HepG2 (cell line): ENCODE results near the gene ALOX5. TPM values are rescaled to one million over a fixed set of nuclear protein-coding genes. Genes with fewer than 3 reads are reported as not detected.

ENCODE experiments used
- ATAC-seq: fragments of 200-7000 bp; cut with Tn5 transposase; 3 replicates; pipeline ENCODE4 v1.9.1; 2020; ENCODE audit warnings: mild to moderate bottlenecking, moderate library complexity
- BruUV-seq: library from RNA; stranded (reverse); fragments of 400-500 nt; replicated peaks from 2 replicates; lab custom pipeline; 2021; lab: Mats Ljungman, UMichigan
- CTCF ChIA-PET: fragments of 300-600 bp; formaldehyde crosslinking; extraction: SDS; loops from one replicate; lab custom pipeline; 2021; ENCODE audit warnings: low total read pairs, inconsistent platforms, low intra/inter-chr PET ratio; lab: Yijun Ruan, JAX
- POLR2A ChIA-PET: fragments of 350-600 bp; sonication (Branson Sonifier 250); formaldehyde crosslinking; loops from one replicate; lab custom pipeline; 2020; ENCODE audit warnings: antibody characterized with exemption, inconsistent platforms; lab: Yijun Ruan, JAX
- DNase-seq: peaks from one replicate; pipeline ENCODE4 v3.0.0-alpha.2; 2015; ENCODE audit warnings: low spot score
- FAIRE-seq: peaks from 3 replicates; lab custom pipeline; 2011; peaks lifted over from hg19 to GRCh38; lab: Jason Lieb, UNC
- H2AFZ ChIP-seq: one replicate; pipeline ENCODE4 v1.6.1; 2011; ENCODE audit warnings: low read length, inconsistent platforms
- H3K27ac ChIP-seq: fragments of 300-600 bp; 3 replicates; pipeline ENCODE4 v1.8.0; 2011; ENCODE audit warnings: mixed run types, mild to moderate bottlenecking, mixed read lengths, low read length, inconsistent platforms; ENCODE audit not compliant: insufficient read depth; ENCODE audit errors: extremely low read length
- H3K27me3 ChIP-seq, 2 experiments: fragments of 200-600 bp in 1 of 2; 2 replicates in 1 of 2; 3 replicates in 1 of 2; pipeline versions ENCODE4 v1.6.0 to v1.8.0; 2011; ENCODE audit warnings: low read length in 2 of 2, mild to moderate bottlenecking in 2 of 2, moderate library complexity in 2 of 2, inconsistent platforms in 1 of 2; ENCODE audit not compliant: insufficient read depth in 2 of 2, control insufficient read depth in 1 of 2
- H3K36me3 ChIP-seq, 2 experiments: fragments of 200-600 bp in 1 of 2; replicated peaks in 1 of 2; 2 replicates in 1 of 2; 3 replicates in 1 of 2; pipeline versions ENCODE4 v1.5.1 to v1.8.0; 2011; ENCODE audit warnings: low read length in 2 of 2, inconsistent platforms in 1 of 2; ENCODE audit not compliant: insufficient read depth in 2 of 2, control insufficient read depth in 1 of 2
- H3K4me1 ChIP-seq: 2 replicates; pipeline ENCODE4 v1.5.1; 2012; ENCODE audit warnings: low read length, inconsistent platforms; ENCODE audit not compliant: insufficient read depth
- H3K4me2 ChIP-seq: 2 replicates; pipeline ENCODE4 v1.6.0; 2011; ENCODE audit warnings: low read depth, low read length, inconsistent platforms
- H3K4me3 ChIP-seq, 3 experiments: fragments of 200-600 bp in 1 of 3; sonication (generic), shearing (Covaris generic) in 1 of 3; replicated peaks in 1 of 3; 2 replicates each; pipeline ENCODE4 v1.5.1; 2011 to 2016; ENCODE audit warnings: low read length in 3 of 3, inconsistent platforms in 2 of 3, low read depth in 2 of 3, mild to moderate bottlenecking in 2 of 3, control low read depth in 1 of 3, mixed read lengths in 1 of 3; ENCODE audit not compliant: insufficient read depth in 1 of 3
- H3K79me2 ChIP-seq: one replicate; pipeline ENCODE4 v1.6.1; 2011; ENCODE audit warnings: low read length, inconsistent platforms; ENCODE audit not compliant: insufficient read depth
- H3K9ac ChIP-seq: 2 replicates; pipeline ENCODE4 v1.6.0; 2011; ENCODE audit warnings: mild to moderate bottlenecking, low read depth, low read length, inconsistent platforms; ENCODE audit not compliant: insufficient read depth
- H3K9me3 ChIP-seq: 2 replicates; pipeline ENCODE4 v1.5.1; 2012; ENCODE audit warnings: mild to moderate bottlenecking, low read length
- H4K20me1 ChIP-seq: 2 replicates; pipeline ENCODE4 v1.6.0; 2011; ENCODE audit warnings: inconsistent platforms, mild to moderate bottlenecking, low read length, moderate library complexity; ENCODE audit not compliant: insufficient read depth
- CHCHD3 ChIP-seq: sonication (generic); formaldehyde crosslinking; IDR thresholded peaks from 2 replicates; pipeline ENCODE4 v1.8.0; 2022; ENCODE audit warnings: mild to moderate bottlenecking, missing genetic modification reagents, moderate library complexity
- HDAC2 ChIP-seq: sonication (generic); formaldehyde crosslinking; IDR thresholded peaks from 2 replicates; pipeline ENCODE4 v1.4.0; 2020; ENCODE audit warnings: missing genetic modification reagents
- MYNN ChIP-seq: sonication (generic); formaldehyde crosslinking; IDR thresholded peaks from 2 replicates; pipeline ENCODE4 v1.4.0; 2020; ENCODE audit warnings: mild to moderate bottlenecking, low read depth, missing genetic modification reagents
- NR3C1 ChIP-seq: sonication (generic); formaldehyde crosslinking; IDR thresholded peaks from 2 replicates; pipeline ENCODE4 v1.4.0; 2020; ENCODE audit warnings: missing genetic modification reagents
- PCBP1 ChIP-seq: fragments of 200-400 bp; formaldehyde crosslinking; IDR thresholded peaks from 2 replicates; pipeline ENCODE4 v1.6.1; 2017; ENCODE audit warnings: mild to moderate bottlenecking, low read depth, low read length, borderline replicate concordance
- PHB2 ChIP-seq: fragments of 450-650 bp; IDR thresholded peaks from 2 replicates; pipeline ENCODE4 v1.6.1; 2018; ENCODE audit not compliant: partially characterized antibody
- SOX6 ChIP-seq, 2 experiments: fragments of 450-650 bp in 1 of 2; sonication (generic) in 1 of 2; formaldehyde crosslinking in 1 of 2; IDR thresholded peaks; 2 replicates each; pipeline versions ENCODE4 v1.4.0 to v1.6.1; 2017 to 2020; ENCODE audit warnings: antibody characterized with exemption in 1 of 2, mild to moderate bottlenecking in 1 of 2, missing genetic modification reagents in 1 of 2
- ZNF746 ChIP-seq: sonication (generic); formaldehyde crosslinking; IDR thresholded peaks from 2 replicates; pipeline ENCODE4 v1.8.0; 2022; ENCODE audit warnings: mild to moderate bottlenecking, missing genetic modification reagents
- ZSCAN12 ChIP-seq: sonication (generic); formaldehyde crosslinking; IDR thresholded peaks from 2 replicates; pipeline ENCODE4 v1.9.0; 2021; ENCODE audit warnings: mild to moderate bottlenecking, missing genetic modification reagents
- WGBS: methylation state at CpG from one replicate; pipeline ENCODE4 v1.1.6; 2017; ENCODE audit warnings: low lambda C conversion rate; 5-methylcytosine and 5-hydroxymethylcytosine counted together
- in situ Hi-C: cut with HindIII; loops from 2 replicates; pipeline ENCODE4 v1.10.0; 2017; ENCODE audit warnings: low pct_unique_long_range_greater_than_20kb; ENCODE audit not compliant: extremely low pct_ligation_motif_present
- intact Hi-C: fragments of 100-400 bp; cut with micrococcal nuclease; formaldehyde crosslinking; loops from one replicate; pipeline ENCODE4 v1.10.0; 2022; ENCODE audit not compliant: unreplicated experiment
- polyA plus RNA-seq, 8 experiments: library from polyadenylated mRNA; depleted of rRNA in 3 of 8; stranded (reverse) in 7 of 8; unstranded in 1 of 8; fragments of >200 nt; fragmentation: Illumina TruSeq in 4 of 8; extraction: Trizol in 4 of 8; gene quantifications; 2 replicates each; pipeline versions ENCODE4 v1.2.1 to v1.2.3, GENCODE V29; 2011 to 2016; ENCODE audit warnings: low read depth in 4 of 8, missing spikeins in 1 of 8, mixed read lengths in 1 of 8; ENCODE audit not compliant: insufficient read depth in 1 of 8
- total RNA-seq, 5 experiments: library from RNA; depleted of rRNA; stranded (reverse); fragments of >200 nt; fragmentation: Illumina TruSeq; extraction: Trizol; gene quantifications; 2 replicates each; pipeline ENCODE4 v1.2.3, GENCODE V29; 2016; ENCODE audit warnings: low read depth in 1 of 5
- TF ChIP-seq, protein P1 (sequence below): sonication (generic); formaldehyde crosslinking; IDR thresholded peaks from 2 replicates; pipeline ENCODE4 v1.5.1; 2020; ENCODE audit warnings: mild to moderate bottlenecking, missing genetic modification reagents
- TF ChIP-seq, protein P2 (sequence below): sonication (generic); formaldehyde crosslinking; conservative IDR thresholded peaks from 2 replicates; pipeline ENCODE4 v1.8.0; 2022; ENCODE audit warnings: missing genetic modification reagents
- TF ChIP-seq, protein P3 (sequence below): sonication (generic); formaldehyde crosslinking; conservative IDR thresholded peaks from 2 replicates; pipeline ENCODE4 v1.8.1; 2023; ENCODE audit warnings: missing genetic modification reagents

The ALOX5 gene
- total and polyA plus RNA-seq, 2 of the 13 experiments (the other 11 are each of a cell fraction or from before 2014, with no cell fraction given), result 0.04 TPM; not detected in 1

DNA sequence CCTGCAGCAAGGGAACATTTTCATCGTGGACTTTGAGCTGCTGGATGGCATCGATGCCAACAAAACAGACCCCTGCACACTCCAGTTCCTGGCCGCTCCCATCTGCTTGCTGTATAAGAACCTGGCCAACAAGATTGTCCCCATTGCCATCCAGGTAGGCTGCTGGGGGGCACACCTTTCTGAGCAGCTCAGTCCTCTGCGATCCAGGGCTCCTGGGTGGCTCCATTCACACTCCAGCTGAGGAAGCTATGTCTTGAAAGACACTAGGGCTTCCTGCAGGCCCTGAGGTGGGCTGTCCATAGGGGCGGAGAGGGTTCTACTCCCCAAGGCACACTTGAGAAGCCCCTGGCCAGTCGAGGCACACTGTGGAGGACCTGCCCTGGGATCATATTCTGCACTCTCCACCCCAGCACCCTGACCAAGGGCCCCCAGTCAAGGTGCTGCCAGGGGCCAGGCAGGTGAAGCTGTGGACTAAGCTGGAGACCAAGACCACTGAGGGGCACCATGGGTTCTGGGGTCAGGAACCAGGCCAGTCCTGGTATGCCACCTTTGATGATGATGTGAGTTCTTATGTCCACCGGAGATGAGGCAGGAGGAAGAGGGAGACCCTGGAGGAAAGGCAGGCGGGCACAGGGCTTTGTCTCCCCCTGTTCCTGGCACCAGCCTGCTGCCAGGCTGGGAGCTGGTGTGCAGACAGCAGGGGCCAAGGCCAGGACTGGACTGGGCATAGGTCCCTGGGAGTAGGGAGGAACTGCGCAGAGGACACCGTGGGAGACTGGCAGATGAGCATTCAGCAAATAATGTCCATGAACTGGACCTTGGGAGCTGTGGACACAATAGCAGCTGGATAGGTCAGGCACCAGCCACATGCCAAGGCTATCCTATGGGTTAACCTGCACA, 54.8 kb downstream of the ALOX5 start:
- FAIRE-seq, result no peak
- H3K36me3 ChIP-seq, result no peaks in the 10 kb centered on the region
- DNase-seq, result no peak
- H3K4me2 ChIP-seq, result no peak overlapping the region
- H3K27me3 ChIP-seq, result peaks cover 2 to 46% of the 10 kb centered on the region in 2 experiments; a peak in 3 of 5 replicates
- no peak overlapping the region for H3K9ac ChIP-seq
- intact Hi-C loops, result no loop called here
- TF ChIP-seq NR3C1 (CRISPR knock-in tag), result no peak
- no peak for TF ChIP-seq ZNF746 (CRISPR knock-in tag)
- TF ChIP-seq, protein P1, sequence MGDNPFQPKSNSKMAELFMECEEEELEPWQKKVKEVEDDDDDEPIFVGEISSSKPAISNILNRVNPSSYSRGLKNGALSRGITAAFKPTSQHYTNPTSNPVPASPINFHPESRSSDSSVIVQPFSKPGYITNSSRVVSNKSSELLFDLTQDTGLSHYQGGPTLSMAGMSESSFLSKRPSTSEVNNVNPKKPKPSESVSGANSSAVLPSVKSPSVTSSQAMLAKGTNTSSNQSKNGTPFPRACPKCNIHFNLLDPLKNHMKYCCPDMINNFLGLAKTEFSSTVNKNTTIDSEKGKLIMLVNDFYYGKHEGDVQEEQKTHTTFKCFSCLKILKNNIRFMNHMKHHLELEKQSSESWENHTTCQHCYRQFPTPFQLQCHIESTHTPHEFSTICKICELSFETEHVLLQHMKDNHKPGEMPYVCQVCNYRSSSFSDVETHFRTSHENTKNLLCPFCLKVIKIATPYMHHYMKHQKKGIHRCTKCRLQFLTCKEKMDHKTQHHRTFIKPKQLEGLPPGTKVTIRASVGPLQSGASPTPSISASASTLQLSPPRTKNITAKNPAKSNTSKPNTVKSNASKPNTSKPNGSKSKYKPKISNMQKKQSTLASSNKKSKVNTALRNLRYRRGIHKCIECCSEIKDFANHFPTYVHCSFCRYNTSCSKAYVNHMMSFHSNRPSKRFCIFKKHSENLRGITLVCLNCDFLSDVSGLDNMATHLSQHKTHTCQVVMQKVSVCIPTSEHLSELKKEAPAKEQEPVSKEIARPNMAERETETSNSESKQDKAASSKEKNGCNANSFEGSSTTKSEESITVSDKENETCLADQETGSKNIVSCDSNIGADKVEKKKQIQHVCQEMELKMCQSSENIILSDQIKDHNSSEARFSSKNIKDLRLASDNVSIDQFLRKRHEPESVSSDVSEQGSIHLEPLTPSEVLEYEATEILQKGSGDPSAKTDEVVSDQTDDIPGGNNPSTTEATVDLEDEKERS, result no peak
- TF ChIP-seq PHB2, result no peak
- no peak for TF ChIP-seq HDAC2 (CRISPR knock-in tag)
- no peak for TF ChIP-seq PCBP1
- no peak for TF ChIP-seq MYNN (CRISPR knock-in tag)
- TF ChIP-seq, protein P2, sequence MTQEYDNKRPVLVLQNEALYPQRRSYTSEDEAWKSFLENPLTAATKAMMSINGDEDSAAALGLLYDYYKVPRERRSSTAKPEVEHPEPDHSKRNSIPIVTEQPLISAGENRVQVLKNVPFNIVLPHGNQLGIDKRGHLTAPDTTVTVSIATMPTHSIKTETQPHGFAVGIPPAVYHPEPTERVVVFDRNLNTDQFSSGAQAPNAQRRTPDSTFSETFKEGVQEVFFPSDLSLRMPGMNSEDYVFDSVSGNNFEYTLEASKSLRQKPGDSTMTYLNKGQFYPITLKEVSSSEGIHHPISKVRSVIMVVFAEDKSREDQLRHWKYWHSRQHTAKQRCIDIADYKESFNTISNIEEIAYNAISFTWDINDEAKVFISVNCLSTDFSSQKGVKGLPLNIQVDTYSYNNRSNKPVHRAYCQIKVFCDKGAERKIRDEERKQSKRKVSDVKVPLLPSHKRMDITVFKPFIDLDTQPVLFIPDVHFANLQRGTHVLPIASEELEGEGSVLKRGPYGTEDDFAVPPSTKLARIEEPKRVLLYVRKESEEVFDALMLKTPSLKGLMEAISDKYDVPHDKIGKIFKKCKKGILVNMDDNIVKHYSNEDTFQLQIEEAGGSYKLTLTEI, result no peak
- TF ChIP-seq ZSCAN12 (CRISPR knock-in tag), result no peak
- TF ChIP-seq SOX6 (IDR thresholded peaks at IDR 0.05), result no peak
- no peak for TF ChIP-seq SOX6 (CRISPR knock-in tag; IDR thresholded peaks at IDR 0.05)
- TF ChIP-seq, protein P3, sequence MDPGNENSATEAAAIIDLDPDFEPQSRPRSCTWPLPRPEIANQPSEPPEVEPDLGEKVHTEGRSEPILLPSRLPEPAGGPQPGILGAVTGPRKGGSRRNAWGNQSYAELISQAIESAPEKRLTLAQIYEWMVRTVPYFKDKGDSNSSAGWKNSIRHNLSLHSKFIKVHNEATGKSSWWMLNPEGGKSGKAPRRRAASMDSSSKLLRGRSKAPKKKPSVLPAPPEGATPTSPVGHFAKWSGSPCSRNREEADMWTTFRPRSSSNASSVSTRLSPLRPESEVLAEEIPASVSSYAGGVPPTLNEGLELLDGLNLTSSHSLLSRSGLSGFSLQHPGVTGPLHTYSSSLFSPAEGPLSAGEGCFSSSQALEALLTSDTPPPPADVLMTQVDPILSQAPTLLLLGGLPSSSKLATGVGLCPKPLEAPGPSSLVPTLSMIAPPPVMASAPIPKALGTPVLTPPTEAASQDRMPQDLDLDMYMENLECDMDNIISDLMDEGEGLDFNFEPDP (CRISPR knock-in tag), result no peak
- no peak for TF ChIP-seq CHCHD3
- H3K4me3 ChIP-seq, result no peak overlapping the region
- ChIA-PET CTCF (no interaction called here), POLR2A (no interaction called here)
- ATAC-seq, result no peak
- no peak overlapping the region for H3K27ac ChIP-seq
- in situ Hi-C loops, result loop anchor here (25.0 kb wide), 1 partner anchor 417 kb away; the partner anchor contains the start of gene ZNF22
- BruUV-seq, result no TSS peak
- no peaks in the 10 kb centered on the region for H3K79me2 ChIP-seq
- no peaks in the 10 kb centered on the region for H4K20me1 ChIP-seq
- peaks cover 11% of the 10 kb centered on the region for H3K4me1 ChIP-seq
- H3K9me3 ChIP-seq, result no peaks in the 10 kb centered on the region
- WGBS, result 24% methylated on average over 3 of the region's 10 CpGs
- no peak overlapping the region for H2AFZ ChIP-seq
